NT2/D1 (cell line): ENCODE measurements around the gene SIM2.

Source experiments
- SUZ12 ChIP-seq: IDR thresholded peaks from 2 replicates; pipeline ENCODE4 v1.6.1; 2011; ENCODE audit not compliant: insufficient read length, insufficient read depth; ENCODE audit errors: extremely low read depth
- YY1 ChIP-seq: IDR thresholded peaks from 2 replicates; pipeline ENCODE4 v1.6.1; 2011; ENCODE audit not compliant: insufficient read length, insufficient read depth
- ZNF274 ChIP-seq: IDR thresholded peaks from 2 replicates; pipeline ENCODE4 v1.6.1; 2011; ENCODE audit warnings: mild to moderate bottlenecking, low read depth, low read length

DNA sequence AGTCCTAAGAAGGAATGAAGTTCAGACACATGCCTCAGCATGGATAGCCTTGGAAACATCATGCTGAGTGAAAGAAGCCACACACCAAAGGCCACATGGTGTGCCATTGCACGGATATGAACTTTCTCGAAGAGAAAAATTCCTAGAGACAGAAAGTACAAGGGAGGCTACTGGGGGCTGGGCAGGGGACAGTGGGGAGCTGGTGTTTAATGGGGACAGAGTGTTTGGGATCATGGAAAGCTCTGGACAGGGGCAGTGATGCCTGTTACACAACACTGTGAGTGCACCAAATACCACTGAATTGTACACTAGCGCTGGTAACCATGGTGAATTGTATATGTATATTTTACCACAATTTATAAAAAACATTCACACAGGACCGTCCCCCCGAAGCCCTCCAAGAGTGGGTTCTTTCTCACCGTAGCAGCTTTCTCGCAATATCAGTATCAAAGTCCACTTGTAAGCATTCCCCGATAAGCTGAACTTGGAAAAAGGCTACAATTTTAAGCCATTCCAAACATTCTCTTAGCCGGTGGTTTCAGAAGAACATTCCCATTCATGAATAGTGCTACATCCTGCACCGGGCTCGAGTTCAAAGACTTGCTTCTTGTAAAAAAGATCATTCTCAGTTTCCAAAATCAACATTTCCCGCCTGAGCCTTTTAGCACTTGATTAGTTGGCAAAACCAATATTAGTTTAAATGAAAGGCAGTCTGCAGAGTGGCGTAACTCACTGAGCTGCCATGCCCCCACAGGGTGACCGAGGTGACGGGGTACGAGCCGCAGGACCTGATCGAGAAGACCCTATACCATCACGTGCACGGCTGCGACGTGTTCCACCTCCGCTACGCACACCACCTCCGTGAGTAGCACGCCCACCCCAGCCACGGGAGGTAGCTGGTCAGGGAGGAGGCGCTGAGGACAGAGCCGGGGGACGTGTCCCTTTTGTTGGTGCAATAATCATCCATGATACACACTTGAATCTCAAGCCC is 31.7 kb downstream of the SIM2 start:
- TF ChIP-seq ZNF274 = no peak
- TF ChIP-seq YY1 = no peak
- no peak for TF ChIP-seq SUZ12
